ENCODE measurements around the gene PSD4.

Gene PSD4

GRCh38 chr2:113142290-113142689, 31.5 kb upstream of the PSD4 start:
- DNase-seq (ENCODE audit: low read depth) = no peak

- no peak for DNase-seq (ENCODE audit: low read depth)
Observed at GRCh38 chr2:113144259-113144658, 29.5 kb upstream of the PSD4 start.

GRCh38 chr2:113148606-113149552, 24.9 kb upstream of the PSD4 start:
- DNase-seq (ENCODE audit: low read depth) = no peak

GRCh38 chr2:113149553-113150257, 24.1 kb upstream of the PSD4 start:
- DNase-seq (ENCODE audit: low read depth) = no peak

GRCh38 chr2:113150258-113150601, 23.5 kb upstream of the PSD4 start:
- no peak for DNase-seq (ENCODE audit: low read depth)

- DNase-seq (ENCODE audit: low read depth) = no peak
Observed at GRCh38 chr2:113155331-113155730, 18.4 kb upstream of the PSD4 start.

GRCh38 chr2:113156278-113157117, 17.3 kb upstream of the PSD4 start:
- no peak for DNase-seq (ENCODE audit: low read depth)

- no peak for DNase-seq (ENCODE audit: low read depth)
Observed at GRCh38 chr2:113157118-113157896, 16.5 kb upstream of the PSD4 start.

GRCh38 chr2:113157897-113158753, 15.6 kb upstream of the PSD4 start:
- no peak for DNase-seq (ENCODE audit: low read depth)

GRCh38 chr2:113158884-113159553, 14.8 kb upstream of the PSD4 start:
- DNase-seq (ENCODE audit: low read depth) = peak; percentile 72

- no peak for DNase-seq (ENCODE audit: low read depth)
Observed at GRCh38 chr2:113160248-113160647, 13.5 kb upstream of the PSD4 start.

- no peak for DNase-seq (ENCODE audit: low read depth)
Observed at GRCh38 chr2:113160962-113161361, 12.8 kb upstream of the PSD4 start.

- no peak for DNase-seq (ENCODE audit: low read depth)
Observed at GRCh38 chr2:113162173-113162572, 11.6 kb upstream of the PSD4 start.

GRCh38 chr2:113162869-113163268, 10.9 kb upstream of the PSD4 start:
- no peak for DNase-seq (ENCODE audit: low read depth)

- no peak for DNase-seq (ENCODE audit: low read depth)
Observed at GRCh38 chr2:113164215-113164929, 9.4 kb upstream of the PSD4 start.

GRCh38 chr2:113164930-113165585, 8.7 kb upstream of the PSD4 start:
- no peak for DNase-seq (ENCODE audit: low read depth)

GRCh38 chr2:113166187-113166645, 7.6 kb upstream of the PSD4 start:
- no peak for DNase-seq (ENCODE audit: low read depth)

- no peak for DNase-seq (ENCODE audit: low read depth)
Observed at GRCh38 chr2:113167115-113167932, 6.4 kb upstream of the PSD4 start.
